NCI-H1092 treated with DMSO at 0.1 percent for 48 hours (cell line): ENCODE results near the gene KRTAP5-9.
A peak's percentile ranks its signal among the peaks of the same experiment; 100 is the strongest.
"Not testable (repeated sequence)": the region's sequence is repeated elsewhere in the genome, so short reads cannot be mapped to it uniquely, and the experiment has no call there.

ENCODE experiments used
- DNase-seq: peaks from one replicate; lab custom pipeline; 2025; lab: John Stamatoyannopoulos, UW

Gene KRTAP5-9

DNA sequence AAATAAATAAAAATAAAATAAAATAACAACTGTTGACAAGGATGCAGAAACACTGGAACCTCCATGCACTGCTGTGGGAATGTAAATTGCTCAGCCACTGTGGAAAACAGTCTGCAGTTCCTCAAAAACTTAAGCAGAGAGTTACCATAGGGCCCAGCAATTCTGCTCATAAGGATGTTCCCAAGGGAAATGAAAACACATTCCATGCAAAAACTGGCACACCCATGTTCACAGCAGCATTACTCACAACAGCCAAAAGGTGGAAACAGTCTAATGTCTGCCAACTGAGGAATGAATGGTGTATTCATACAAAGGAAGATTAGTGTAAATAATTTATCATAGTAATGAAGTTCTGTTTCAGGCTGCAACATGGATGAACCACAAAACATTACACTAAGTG is 13.9 kb downstream of the KRTAP5-9 start:
- DNase-seq, result no peak

DNA sequence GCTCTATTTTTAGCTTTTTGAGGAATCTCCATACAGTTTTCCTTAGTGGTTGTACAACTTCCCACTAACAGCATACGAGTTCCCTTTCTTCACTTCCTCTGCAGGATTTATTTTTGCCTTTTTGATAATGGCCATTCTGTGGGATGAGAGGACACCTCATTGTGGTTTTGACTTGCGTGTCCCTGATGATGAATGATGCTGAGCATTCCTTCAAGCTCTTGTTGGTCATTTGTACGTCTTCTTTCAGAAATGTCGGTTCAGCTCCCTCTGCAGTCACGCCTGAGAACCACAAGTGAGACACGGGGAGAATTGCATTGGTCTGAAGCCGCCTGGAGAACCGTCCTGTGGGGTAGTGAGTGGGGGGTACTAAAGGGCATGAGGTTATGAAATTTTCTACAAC is 15.2 kb downstream of the KRTAP5-9 start:
- DNase-seq, result peak; percentile 12

DNA sequence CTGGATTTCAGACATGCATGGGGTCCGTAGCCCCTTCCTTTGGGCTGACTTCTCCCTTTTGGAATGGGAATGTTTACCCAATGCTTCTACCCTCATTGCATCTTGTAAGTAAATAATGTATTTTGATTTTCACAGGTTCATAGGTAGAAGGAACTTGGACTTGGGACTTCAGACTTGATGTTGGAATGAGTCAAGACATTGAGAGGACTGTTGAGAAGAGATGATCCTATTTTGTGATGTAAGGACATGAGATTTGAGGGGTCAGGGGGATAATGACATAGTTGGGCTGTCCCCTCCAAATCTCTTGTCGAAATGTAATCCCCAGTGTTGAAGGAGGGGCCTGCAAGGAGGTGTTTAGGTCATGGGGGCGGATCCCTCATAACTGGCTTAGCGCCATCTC is 16.2 kb downstream of the KRTAP5-9 start:
- DNase-seq, result no peak

DNA sequence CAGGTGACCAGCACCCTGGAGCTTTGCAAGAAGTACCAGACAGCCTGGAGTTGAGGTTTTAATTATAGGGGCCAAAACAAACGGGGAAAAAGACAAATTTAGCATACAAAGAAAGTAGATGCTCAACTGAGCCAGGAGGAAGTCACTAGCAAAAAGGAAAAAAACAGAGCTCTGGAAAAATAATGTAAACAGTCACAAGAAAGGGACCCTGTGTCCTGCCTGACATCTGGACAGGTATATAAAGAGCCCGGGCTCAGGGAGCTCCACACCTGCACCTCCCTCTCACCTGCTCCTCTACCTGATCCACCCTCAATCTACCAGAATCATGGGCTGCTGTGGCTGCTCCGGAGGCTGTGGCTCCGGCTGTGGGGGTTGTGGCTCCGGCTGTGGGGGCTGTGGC is 17.0 kb downstream of the KRTAP5-9 start, which contains the start of gene KRTAP5-10:
Gene KRTAP5-10 (plus strand): TSS at position 301 of the 400 bp plus-strand sequence. CDS start 25 bp downstream, at position 326.
- no peak for DNase-seq

DNA sequence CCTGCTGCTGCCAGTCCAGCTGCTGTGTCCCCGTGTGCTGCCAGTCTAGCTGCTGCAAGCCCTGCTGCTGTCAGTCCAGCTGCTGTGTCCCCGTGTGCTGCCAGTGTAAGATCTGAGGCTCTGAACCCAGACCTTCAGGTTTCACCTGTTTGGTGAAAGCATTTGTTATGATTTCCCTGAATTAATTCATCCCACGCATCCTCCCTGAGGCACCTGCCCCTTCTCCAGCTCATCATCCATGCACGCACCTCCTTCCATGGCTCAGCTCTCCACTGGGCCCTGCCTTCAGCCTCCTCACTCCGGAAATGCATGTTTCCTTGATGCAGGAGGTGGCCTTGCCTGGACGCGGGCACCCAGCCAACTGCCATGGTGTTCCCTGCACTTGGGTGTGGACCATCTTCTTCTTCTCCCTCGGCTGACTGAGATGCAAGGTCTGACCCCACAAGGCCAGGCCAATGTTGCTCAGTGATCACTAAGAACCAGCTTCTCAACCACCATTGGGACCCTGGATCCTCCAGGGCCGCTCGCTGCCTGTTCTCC is 17.9 kb downstream of the KRTAP5-9 start:
- no peak for DNase-seq

DNA sequence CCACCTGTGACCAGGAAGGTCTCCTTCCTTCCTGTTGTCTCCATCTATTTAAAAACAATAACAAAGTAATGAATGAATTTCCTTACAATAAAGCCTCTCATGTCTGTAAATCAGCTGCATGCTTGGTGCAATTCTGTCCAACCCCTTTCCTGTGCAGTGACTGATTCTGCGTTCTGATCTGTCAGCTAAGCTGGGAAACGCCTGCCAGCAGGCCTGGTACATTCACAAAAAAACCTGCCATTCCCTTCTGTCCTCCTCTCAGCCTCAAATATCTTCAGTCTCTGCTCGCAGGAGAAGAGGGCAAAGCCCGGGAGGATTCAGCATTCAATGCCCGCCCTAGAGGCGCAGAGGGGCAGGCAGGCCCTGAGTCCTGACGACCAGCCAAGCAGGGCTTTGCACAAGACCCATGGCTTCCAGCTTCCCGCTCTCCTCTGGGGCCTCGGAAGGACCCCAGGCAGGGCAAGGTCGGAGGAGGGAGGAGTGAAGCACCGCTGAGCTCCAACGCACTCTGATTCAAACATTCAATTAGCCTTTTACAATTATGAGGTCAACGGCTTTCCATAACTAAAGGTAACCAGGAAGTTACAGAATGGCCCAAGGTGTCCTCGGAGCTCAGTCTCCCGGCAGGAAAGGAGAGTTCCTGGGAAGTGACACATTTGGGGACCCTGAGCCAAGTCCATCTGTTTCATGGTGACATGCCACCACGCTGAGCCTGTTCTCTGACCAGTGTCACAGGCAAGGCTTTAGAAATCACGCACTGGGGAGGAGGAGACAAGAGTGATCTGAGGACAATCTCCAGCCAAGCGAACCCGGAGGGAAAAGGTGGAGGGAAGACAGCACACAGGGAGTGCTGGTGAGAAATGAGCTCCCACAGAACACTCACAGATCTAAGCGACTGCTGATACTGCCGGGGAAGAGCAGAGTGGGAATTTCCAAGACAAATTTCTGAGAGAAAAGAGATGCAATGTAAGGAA is 18.7 kb downstream of the KRTAP5-9 start:
- DNase-seq, result not testable (repeated sequence)

DNA sequence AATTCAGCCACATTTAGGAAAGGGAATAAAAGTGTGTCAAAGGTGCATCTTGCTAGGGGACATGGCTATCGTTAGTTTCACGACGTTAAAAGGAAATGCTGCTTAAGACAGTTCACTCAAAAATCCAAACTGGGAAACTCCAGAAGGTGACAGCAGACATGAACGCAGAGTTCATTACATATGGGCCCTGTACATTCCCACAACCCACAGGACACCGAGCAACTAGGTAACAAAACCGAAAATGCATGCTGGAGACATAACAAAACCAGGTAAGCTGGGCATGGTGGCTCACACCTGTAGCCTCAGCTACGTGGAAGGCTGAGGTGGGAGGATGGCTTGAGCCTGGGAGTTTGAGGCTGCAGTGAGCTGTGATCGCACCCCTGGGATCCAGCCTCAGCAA is 19.4 kb downstream of the KRTAP5-9 start:
- not testable (repeated sequence) for DNase-seq

DNA sequence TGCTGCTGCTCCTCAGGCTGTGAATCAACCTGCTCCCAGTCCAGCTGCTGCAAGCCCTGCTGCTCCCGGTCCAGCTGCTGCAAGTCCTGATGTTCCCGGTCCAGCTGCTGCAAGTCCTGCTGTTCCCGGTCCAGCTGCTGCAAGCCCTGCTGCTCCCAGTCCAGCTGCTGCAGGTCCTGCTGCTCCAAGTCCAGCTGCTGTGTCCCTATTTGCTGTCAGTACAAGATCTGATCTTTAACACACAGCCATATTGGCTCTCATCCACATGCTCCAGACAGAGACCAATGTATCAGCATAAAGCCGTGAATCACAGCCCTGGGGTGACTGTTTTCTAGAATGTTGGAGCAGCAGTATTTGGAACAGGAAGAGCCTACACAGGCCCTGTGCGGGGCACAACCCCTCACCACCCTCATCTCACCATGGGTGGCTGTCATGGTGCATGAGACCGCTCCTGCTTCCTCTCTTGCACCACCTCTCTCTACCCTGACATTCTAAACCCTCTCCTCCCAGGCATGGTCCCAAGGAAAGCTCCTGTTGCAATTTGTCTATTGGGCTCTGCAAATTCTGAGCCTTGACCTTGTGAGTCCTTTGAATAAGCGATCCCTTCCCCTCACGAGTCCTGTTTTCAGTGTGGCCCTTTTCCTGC is 20.6 kb downstream of the KRTAP5-9 start:
- DNase-seq, result no peak

DNA sequence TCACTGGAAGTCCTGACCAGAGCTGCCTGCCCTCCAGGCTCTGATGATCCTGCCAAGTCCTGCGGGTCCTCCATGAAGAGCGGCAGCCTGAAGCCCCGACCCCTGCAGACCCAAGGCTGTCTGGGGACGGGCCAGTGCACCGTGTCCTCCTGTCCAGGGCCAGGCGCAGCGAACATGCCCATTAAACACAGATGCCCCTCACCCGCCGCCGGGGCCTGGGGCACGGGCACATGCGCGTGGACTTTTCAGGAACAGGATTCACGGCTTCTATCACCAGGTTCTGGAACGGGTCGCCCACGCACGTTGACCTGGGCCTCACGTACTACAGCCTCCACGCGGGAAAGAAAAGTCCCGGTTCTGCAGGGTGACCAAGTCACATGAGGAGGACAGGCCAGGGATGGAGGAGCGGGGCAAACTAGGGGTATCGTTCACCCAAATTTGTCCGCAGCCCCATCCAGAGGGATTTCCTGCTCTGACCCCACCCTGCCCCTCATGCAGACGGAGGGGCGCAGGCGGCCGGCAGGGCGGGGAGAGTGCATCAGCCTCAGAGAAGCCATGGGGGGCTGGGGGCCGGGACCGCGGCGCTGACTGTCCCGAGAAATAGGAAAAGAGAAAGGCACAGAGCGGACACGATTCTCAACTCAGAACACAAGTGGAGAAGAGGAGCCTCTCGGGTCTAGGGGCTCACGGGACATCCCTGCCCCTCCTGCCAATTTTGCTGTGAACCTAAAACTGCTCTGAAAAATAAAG is 23.1 kb downstream of the KRTAP5-9 start:
- not testable (repeated sequence) for DNase-seq

DNA sequence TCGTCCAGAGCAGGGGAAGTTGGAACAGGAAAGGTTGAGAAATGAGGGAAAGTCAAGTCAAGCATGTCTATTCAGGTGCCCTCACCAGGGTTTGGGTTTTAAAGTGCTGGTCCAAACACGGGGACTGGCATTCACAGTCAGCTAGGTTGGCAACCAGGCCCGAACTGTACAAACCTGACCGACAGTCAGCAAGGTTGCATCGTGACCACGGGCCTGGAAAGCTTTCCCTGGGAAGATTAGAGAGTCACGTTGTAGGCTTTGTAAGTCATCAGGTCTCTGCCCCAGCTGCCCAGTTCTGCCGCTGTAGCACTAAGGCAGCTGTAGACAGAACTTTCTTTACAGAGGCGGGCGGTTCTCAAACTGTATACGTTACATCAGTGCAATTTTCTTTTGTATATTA is 24.6 kb downstream of the KRTAP5-9 start:
- no peak for DNase-seq

DNA sequence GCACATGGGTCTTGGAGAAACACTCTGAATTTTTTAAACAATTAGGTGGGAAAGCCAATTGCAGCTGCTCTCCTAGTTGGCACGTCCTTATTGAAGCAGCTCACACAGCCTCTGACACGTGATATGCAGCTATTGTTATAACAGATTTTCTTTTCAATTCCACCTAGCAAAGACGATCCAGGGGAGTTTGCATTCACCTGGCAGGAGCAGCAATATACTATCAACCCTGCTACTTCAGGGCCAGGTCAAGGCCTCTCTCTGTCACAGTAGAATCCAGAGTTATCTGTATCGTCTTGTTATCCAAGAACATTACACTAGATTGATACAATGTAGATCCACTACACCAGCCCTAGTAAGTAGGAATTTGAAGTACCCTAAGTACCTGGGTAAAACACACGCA is 26.2 kb downstream of the KRTAP5-9 start:
- no peak for DNase-seq

DNA sequence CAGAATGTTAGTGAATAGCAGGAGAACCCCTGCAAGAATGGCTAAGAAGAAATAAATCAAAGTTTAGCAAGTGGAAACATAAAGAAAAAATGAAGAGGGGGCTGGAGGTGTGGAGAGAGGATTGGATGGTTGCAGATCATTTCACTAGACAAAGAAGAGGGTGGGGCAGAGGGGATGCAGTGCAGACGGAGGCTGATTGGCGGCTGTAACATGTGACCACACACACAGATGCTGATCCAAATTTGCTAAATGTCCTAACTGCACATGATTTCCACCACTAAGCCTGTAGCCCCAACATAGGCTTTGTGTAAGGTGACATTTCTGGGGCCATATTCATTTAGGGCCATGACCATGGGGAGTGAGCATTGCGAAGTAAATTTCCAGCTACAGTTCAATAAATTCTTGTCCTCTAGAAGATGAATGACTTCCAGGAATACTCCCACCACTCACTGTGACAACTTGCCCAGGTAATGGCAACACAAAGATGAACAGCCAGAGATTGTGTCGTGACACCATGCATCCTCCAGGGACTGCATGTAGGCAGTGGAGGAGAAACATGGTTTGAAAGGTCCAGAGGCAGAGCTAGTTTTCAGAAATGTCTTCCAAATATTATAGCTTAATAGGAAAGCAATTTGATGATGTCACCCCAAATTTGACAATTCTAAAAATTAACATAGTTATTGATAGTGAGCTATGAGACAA is 27.7 kb downstream of the KRTAP5-9 start:
- no peak for DNase-seq

DNA sequence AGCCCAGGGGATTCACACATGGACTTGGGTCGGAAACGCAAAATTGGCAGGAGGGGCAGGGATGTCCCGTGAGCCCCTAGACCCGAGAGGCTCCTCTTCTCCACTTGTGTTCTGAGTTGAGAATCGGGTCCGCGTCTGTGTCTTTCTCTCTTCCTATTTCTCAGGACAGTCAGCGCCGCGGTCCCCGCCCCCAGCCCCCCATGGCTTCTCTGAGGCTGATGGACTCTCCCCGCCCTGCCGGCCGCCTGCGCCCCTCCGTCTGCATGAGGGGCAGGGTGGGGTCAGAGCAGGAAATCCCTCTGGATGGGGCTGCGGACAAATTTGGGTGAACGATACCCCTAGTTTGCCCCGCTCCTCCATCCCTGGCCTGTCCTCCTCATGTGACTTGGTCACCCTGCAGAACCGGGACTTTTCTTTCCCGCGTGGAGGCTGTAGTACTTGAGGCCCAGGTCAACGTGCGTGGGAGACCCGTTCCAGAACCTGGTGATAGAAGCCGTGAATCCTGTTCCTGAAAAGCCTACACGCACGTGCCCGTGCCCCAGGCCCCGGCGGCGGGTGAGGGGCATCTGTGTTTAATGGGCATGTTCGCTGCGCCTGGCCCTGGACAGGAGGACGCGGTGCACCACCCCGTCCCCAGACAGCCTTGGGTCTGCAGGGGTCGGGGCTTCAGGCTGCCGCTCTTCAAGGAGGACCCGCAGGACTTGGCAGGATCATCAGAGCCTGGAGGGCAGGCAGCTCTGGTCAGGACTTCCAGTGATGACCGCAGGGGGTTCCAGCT is 28.7 kb downstream of the KRTAP5-9 start:
- not testable (repeated sequence) for DNase-seq

DNA sequence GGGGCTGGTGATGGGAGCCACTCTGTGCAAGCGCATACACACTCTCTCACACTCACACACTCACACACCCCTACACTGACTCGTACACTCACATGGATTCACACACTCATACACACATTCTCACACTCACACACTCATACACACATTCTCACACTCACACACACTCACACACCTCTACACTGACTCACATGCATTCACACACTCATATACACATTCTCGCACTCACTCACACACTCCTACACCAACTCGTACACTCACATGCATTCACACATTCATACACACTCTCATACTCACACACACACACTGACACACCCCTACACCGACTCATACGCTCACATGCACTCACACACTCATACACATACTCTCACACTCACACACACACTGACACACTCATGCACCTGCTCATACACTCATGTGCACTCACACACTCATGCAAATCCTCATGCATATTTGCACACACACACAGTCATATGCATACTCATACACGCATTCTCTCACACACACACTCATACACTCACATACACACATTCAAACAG is 29.3 kb downstream of the KRTAP5-9 start:
- no peak for DNase-seq

DNA sequence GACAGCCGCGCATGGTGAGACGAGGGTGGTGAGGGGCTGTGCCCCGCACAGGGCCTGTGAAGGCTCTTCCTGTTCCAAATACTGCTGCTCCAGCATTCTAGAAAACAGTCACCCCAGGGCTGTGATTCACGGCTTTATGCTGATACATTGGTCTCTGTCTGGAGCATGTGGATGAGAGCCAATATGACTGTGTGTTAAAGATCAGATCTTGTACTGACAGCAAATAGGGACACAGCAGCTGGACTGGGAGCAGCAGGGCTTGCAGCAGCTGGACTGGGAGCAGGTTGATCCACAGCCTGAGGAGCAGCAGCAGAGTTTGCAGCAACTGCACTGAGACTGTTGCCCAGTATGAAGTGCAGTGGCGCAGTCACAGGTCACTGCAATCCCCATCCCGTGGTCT is 31.3 kb downstream of the KRTAP5-9 start:
- DNase-seq, result not testable (repeated sequence)

DNA sequence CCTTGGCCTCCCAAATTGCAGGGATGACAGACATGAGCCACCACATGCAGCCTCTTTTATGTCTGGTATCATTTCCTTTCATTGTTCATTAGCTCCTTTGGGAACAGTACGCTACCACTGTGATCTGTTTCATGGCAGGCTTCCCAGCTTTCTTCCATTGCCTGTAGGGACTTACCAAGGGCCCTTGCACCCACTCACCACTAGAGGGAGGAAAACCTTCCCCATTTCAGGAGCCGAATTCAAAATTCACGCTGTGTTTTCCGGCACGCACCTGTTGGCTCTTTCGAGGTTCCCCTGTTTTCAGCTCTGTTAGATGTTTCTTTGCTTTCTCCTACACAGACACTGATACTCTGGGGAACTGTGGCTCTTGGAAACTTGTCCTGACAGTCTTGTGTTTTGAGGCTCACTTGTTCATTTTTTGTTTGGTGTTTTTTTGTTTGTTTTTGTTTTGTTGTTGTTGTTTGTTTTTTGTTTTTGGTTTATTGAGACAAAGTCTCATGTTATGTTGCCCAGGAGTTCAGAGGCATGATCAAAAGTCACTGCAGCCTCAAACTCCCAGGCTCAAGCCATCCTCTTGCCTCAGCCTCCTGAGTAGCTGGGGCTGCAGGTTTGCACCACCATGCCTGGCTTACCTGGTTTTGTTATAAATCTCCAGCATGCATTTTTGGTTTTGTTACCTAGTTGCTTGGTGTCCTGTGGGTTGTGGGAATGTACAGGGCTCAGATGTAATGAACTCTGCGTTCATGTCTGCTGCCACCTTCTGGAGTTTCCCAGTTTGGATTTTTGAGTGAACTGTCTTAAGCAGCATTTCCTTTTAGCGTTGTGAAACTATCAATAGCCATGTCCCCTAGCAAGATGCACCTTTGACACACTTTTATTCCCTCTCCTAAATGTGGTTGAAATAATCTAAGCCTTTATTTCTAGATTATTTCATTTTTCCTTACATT is 32.1 kb downstream of the KRTAP5-9 start:
- peak; percentile 87 for DNase-seq

DNA sequence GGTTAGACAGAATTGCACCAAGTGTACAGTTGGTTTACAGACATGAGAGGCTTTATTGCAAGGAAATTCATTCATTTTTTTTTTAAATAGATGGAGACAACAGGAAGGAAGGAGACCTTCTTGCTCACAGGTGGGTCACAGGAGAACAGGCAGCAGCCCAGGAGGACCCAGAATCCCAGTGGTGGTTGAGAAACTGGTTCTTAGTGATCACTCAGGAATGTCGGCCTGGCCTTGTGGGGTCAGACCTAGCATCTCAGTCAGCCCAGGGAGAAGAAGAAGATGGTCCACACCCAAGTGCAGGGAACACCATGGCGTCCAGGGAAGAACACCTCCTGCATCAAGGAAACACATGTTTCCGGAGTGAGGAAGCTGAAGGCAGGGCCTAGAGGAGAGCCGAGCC is 33.6 kb downstream of the KRTAP5-9 start:
- no peak for DNase-seq

DNA sequence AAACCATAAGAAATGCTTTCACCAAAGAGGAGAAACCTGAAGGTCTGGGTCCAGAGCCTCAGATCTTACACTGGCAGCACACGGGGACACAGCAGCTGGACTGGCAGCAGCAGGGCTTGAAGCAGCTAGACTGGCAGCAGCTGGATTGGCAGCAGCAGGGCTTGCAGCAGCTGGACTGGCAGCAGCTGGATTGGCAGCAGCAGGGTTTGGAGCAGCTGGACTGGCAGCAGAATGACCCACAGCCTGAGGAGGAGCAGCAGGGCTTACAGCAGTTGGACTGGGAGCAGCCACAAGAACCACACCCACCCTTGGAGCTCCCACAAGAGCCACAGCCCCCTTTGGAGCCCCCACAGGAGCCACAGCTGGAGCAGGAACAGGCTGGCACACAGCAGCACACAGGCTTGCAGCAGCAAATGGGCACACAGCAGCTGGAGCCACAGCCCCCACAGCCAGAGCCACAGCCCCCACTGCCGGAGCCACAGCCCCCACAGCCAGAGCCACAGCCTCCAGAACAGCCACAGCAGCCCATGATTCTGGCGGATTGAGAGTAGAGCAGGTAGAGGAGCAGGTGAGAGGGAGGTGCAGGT is 34.2 kb downstream of the KRTAP5-9 start, which contains the start of gene KRTAP5-11:
Gene KRTAP5-11 (minus strand): TSS at position 567 of the 587 bp plus-strand sequence. CDS start 38 bp downstream, at position 529.
- DNase-seq, result no peak

DNA sequence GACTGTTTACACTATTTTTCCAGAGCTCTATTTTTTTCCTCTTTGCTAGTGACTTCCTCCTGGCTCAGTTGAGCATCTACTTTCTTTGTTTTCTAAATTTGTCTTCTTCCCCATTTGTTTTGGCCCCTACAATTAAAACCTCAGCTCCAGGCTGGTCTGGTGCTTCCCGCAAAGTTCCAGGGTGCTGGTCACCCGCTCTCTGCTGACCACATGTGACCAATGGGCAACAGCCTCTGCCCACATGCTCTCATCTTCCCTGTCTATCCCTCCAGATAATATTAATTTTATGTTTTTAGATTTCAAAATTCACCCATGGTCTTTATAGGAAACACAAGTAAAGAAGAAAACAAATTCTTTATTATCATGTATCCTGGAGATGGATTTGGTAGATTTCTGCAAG is 34.7 kb downstream of the KRTAP5-9 start:
- not testable (repeated sequence) for DNase-seq
